Femur (tissue), 1 donor: ENCODE data around the gene BTRC.
"Not testable (repeated sequence)": the region's sequence is repeated elsewhere in the genome, so short reads cannot be mapped to it uniquely, and the experiment has no call there.

Experiments used
- DNase-seq: peaks from one replicate; pipeline ENCODE4 v3.0.0-alpha.2; 2017

BTRC gene

GRCh38 chr10:101353692-101354327, at the start of gene BTRC:
BTRC (plus strand) TSS chr10:101354165; CDS start chr10:101354181, 16 bp downstream.
- peak; percentile 99 for DNase-seq

- no peak for DNase-seq
Measured at GRCh38 chr10:101304316-101304715, 49.6 kb upstream of the BTRC start.

GRCh38 chr10:101305320-101306241, 48.4 kb upstream of the BTRC start:
- peak; percentile 73 for DNase-seq

GRCh38 chr10:101308051-101308450, 45.9 kb upstream of the BTRC start:
- DNase-seq: no peak

GRCh38 chr10:101310529-101311184, 43.3 kb upstream of the BTRC start:
- DNase-seq: no peak

- no peak for DNase-seq
Measured at GRCh38 chr10:101311185-101312066, 42.5 kb upstream of the BTRC start.

- DNase-seq: no peak
Measured at GRCh38 chr10:101319241-101319915, 34.6 kb upstream of the BTRC start.

- DNase-seq: no peak
Measured at GRCh38 chr10:101321073-101321472, 32.9 kb upstream of the BTRC start.

- DNase-seq: no peak
Measured at GRCh38 chr10:101322266-101323108, 31.5 kb upstream of the BTRC start.

GRCh38 chr10:101323495-101323894, 30.5 kb upstream of the BTRC start:
- DNase-seq: no peak

- not testable (repeated sequence) for DNase-seq
Measured at GRCh38 chr10:101327454-101327853, 26.5 kb upstream of the BTRC start.

GRCh38 chr10:101329341-101330032, 24.5 kb upstream of the BTRC start:
- DNase-seq: no peak

- no peak for DNase-seq
Measured at GRCh38 chr10:101330231-101330630, 23.7 kb upstream of the BTRC start.

- DNase-seq: no peak
Measured at GRCh38 chr10:101330631-101331225, 23.2 kb upstream of the BTRC start.

GRCh38 chr10:101331956-101332355, 22.0 kb upstream of the BTRC start:
- DNase-seq: no peak

GRCh38 chr10:101334259-101334658, 19.7 kb upstream of the BTRC start:
- DNase-seq: not testable (repeated sequence)

GRCh38 chr10:101336382-101336781, 17.6 kb upstream of the BTRC start:
- DNase-seq: no peak

GRCh38 chr10:101337836-101338235, 16.1 kb upstream of the BTRC start:
- DNase-seq: no peak

GRCh38 chr10:101341438-101341837, 12.5 kb upstream of the BTRC start:
- DNase-seq: no peak

GRCh38 chr10:101346177-101346576, 7.8 kb upstream of the BTRC start:
- DNase-seq: no peak
